Measurements from ENCODE around the gene ATP2A3.

ATP2A3 gene

DNA sequence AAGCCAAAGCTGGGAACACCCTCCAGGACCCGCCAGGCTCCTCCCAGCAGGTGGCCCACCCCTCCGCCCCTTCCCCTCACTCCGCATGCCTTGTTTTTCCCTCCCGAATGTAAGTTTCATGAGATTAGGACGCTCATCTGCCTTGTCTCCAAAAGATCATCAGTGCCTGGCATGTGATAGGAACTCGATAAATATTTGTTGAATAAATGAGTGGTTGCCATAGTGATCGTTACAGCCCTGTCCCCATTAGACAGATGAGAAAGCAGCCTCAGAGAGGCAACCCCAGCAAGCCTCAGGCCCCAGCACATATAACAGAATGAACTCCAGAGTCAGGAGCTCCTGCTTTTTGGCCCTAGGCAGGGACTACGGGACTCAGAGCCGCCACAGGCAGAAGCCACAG is 76.4 kb downstream of the ATP2A3 start:
- no peak for DNase-seq

GRCh38 chr17:3887394-3887793 is 76.8 kb downstream of the ATP2A3 start:
- DNase-seq: no peak

- peak; percentile 8 for DNase-seq
Observed at GRCh38 chr17:3886776-3887175, 77.5 kb downstream of the ATP2A3 start.

GRCh38 chr17:3885970-3886369 is 78.3 kb downstream of the ATP2A3 start:
- no peak for DNase-seq

DNA sequence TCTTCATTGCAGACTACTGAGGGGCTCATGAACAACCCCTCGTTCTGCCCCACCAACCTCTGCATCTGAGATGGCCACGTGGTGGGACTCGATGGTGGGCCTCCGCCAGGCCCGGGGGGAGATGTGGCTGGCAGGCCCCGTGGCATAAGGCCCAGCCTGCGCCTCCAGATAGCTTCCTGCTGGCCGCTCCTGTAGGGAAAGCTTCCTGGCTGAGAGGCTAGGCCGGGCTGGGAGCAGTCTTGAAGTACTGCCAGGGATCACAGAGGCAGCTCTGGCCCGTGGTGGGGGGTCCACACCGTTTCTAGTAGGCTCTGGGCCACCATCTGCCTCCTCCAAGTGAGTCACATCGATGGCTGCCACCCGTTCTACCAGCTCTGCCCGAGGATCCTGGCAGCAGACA is 79.0 kb downstream of the ATP2A3 start:
- no peak for DNase-seq

DNA sequence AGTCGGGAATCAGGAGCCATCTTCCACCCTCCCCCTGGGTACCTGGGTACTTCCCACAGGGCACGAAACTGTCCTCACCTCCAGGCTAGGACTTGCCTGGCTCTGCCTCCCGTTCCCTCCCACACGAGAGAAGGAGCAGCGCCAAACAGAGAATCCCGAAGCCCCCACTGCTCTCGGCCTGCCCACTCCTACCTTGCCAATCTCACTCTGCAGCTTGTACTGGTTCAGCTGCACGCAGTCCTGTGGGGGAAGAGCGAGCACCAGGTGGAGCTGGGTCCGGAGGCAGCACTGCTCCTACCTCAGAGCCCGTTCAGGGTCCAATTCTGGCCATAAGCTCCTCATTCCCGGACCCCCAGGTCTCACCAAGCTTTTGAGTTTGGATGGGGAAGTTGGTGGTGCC is 80.0 kb downstream of the ATP2A3 start:
- DNase-seq: no peak

GRCh38 chr17:3882276-3882675 is 82.0 kb downstream of the ATP2A3 start:
- DNase-seq: no peak

DNA sequence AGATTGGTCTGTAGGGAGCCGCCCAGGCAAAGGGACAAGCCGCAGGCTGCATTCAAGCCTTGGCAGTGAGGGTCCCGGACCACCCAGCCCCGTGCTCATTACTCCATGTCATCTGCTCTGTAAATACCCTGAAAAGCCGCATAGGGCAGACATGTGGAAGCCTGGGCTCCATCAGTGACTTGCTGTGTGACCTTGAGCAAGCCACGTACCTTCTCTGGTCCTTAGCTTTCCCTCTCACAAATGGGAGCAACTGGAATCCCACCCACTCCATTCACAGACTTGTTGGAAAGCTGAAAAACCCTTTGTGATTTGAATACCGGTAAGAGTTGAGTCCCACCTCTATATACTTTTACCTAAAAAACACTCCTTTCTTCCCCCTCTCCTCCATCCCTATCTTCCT is 83.3 kb downstream of the ATP2A3 start:
- no peak for DNase-seq

DNA sequence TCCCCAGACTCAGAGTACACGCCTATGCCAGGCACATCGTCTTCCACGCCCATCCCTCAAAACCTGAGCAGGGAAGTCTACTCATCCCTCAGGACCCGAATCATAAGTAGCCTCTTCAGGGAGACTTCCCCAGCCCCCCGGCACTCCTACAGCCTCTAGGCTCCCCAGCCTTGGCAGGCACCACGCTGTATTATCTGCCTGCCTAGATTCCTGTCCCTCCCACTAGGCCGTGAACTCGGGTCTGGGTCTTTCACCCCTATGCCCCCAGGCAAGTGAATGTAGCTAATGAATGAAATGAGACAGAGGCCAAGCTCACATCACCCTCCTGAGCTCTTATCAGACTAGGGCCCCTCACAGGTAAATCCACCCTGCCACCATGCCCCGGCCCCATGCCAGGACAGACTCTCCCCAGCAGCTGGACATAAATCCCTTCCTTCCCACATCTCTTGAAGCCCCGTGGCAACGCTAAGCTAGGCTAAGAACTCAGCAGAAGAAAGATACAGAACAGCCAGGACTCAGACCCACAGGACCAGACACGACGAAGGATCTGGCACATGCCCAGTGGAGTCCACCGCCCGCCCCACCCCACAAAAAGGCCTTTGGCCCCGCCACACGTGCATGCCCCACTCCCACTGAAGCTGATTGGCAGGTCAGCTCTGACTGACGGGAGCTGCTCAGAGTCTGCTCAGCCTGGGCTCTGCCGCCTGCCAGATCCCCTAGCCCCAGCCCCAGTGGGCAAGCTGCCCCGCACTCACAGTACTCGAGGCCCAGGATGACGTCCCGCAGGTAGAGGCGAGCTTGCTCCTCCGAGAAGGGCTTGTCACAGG is 84.4 kb downstream of the ATP2A3 start:
- DNase-seq: no peak

DNA sequence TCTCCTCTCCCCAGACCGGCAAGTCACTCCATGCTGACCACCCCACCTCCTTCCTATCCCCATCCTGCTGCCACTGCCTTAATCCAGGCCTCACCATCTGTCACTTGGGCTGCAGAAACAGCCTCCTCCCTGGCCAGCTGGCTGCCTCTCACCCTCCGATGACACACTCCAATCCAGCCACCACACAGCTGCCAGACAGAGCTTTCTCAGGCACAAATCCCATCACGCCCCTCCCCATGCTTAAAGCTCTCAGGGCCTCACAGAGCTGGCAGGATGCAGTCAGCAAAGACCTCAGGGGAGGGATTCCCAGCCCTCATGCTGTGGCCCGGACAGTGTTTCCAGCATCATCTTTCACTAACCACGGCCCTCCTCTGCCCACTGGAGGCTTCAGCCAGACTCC is 85.1 kb downstream of the ATP2A3 start:
- DNase-seq: no peak

DNA sequence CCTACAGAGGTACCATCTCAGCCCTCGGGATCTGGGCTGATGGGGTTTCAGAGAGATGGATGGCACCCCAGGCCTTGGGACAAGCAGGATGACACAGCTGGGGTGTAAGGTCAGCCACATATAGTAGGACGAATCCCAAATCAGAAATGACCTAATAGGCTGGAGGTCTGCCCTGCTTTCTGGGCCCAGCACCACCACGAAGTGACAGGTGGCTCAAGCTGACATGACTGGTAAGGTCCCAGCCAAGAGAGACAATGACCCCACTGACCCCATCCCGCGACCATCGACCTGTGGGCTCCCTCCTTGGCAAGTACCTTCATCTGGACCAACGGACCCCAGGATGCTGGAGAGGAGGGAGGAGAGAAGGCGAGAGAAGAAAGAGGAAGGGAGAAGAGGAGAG is 87.0 kb downstream of the ATP2A3 start:
- DNase-seq: no peak

DNA sequence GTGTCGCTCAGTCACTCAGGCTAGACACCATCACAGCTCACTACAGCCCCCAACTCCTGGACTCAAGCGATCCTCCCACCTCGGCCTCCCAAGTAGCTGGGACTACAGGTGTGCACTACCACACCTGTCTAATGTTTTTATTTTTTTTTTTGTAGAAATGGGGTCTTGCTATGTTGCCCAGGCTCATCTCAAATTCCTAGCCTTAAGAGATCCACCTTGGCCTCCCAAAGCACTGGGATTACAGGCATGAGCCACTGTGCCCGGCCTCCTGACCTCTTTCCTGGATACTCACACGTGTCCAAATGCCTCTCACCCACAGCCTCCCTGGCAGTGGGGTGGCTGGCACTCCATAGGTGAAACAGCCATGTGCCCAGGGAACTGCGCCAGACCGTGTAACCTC is 88.9 kb downstream of the ATP2A3 start:
- DNase-seq: no peak
